Measurements from ENCODE around the gene CELF4.

Gene CELF4

DNA sequence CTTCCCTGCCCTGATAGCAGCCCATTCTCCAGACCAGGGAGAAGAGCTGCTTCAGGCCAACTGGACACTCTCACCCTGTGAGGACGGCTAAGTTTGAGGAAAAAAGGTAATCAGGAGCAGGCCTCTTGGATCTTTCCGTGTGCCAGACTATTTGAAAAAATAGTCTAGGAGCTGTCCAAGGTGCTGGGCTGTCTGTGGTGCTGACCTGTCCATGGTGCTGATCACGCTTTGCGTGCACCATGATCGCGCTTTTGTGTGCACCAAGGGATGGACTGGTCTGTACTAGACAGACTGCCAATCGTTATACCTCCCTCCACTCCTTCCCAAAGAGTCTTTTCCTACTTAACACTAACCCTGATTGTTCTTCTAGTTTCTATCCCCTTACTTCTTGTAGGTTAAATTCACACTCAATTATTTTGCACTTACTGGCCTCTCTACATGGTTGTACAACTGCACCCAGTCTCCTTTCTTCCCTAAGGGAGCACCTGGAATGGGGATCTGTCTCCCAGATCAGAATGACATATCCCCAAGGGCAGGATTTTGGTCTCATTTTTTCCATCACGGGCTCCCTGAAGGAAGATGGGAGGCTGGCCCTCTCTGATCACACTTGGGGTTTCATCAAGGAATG lies 295.4 kb downstream of the CELF4 start:
- Mint-ChIP-seq H3K4me3 (no peak overlapping the region), H3K4me1 (ENCODE audit: low read depth) (no peaks in the 10 kb centered on the region), H3K27me3 (ENCODE audit: low read depth) (peaks cover 6% of the 10 kb centered on the region), H3K27ac (no peak overlapping the region), H3K9me3 (peaks cover 5% of the 10 kb centered on the region), H3K36me3 (ENCODE audit: low read depth) (no peaks in the 10 kb centered on the region)

DNA sequence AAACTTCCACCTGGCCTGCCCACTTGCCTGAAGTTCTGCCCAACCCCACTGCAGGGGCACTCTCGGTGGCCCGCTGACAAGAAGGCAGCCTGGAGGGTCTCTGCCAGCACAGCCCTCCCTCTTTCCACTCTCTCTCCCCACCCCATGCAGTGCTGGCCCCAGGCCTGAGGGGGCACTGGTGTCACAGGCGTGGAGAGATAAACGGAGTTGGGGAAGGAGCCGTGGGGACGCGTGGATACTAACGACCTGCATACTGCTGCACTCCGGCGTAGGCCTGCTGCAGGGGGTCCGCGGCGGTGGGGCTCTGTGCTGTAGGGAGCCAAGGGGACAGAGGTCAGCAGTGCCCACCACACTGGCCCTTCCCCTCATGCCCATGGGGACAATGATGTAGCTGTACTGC lies 299.3 kb downstream of the CELF4 start:
- no peaks in the 10 kb centered on the region for H3K4me1 Mint-ChIP-seq (ENCODE audit: low read depth)
- H3K27me3 Mint-ChIP-seq (ENCODE audit: low read depth): no peaks in the 10 kb centered on the region
- no peak overlapping the region for H3K4me3 Mint-ChIP-seq
- peaks cover 5% of the 10 kb centered on the region for H3K9me3 Mint-ChIP-seq
- H3K36me3 Mint-ChIP-seq (ENCODE audit: low read depth): no peaks in the 10 kb centered on the region
- H3K27ac Mint-ChIP-seq: no peak overlapping the region

DNA sequence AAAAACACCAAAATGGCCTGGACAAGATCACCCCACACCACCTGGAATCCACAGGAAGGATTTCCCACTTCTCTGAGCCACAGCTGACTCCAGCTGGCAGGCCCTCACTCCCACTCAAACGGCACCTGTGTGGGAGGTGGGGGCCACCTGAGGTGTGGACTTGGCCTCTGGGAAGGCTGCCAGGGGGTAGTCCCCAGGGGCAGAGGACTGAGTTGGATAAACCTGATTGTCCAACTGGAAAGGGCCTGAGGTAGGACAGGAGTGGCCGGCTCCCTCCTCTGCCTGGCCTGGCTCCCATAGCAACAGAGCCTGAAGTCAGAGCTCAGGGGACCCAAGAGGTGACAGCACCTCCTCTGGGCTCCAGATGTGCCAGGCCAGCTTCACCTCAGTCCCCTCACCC lies 300.2 kb downstream of the CELF4 start:
- no peak overlapping the region for H3K27ac Mint-ChIP-seq
- no peak overlapping the region for H3K4me3 Mint-ChIP-seq
- no peaks in the 10 kb centered on the region for H3K4me1 Mint-ChIP-seq (ENCODE audit: low read depth)
- H3K36me3 Mint-ChIP-seq (ENCODE audit: low read depth): no peaks in the 10 kb centered on the region
- H3K27me3 Mint-ChIP-seq (ENCODE audit: low read depth): no peaks in the 10 kb centered on the region
- peaks cover 4% of the 10 kb centered on the region for H3K9me3 Mint-ChIP-seq

DNA sequence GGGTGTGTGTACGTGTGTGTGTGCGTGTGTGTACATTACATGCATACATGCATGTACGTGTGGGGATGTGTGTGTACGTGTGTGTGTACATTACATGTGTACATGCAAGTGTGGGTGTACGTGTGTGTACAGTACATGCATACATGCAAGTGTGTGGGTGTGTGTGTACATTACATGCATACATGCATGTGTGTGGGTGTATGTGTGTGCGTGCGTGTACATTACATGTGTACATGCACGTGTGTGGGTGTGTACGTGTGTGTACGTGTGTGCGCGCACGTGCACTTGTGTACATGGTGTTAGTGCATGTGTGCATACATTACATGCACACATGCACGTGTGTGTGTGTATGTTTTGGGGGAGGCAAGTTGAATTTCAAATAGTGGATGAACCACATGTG lies 300.6 kb downstream of the CELF4 start:
- Mint-ChIP-seq H3K27ac (no peak overlapping the region), H3K36me3 (ENCODE audit: low read depth) (no peaks in the 10 kb centered on the region), H3K4me1 (ENCODE audit: low read depth) (no peaks in the 10 kb centered on the region), H3K27me3 (ENCODE audit: low read depth) (no peaks in the 10 kb centered on the region), H3K9me3 (no peaks in the 10 kb centered on the region), H3K4me3 (no peak overlapping the region)

DNA sequence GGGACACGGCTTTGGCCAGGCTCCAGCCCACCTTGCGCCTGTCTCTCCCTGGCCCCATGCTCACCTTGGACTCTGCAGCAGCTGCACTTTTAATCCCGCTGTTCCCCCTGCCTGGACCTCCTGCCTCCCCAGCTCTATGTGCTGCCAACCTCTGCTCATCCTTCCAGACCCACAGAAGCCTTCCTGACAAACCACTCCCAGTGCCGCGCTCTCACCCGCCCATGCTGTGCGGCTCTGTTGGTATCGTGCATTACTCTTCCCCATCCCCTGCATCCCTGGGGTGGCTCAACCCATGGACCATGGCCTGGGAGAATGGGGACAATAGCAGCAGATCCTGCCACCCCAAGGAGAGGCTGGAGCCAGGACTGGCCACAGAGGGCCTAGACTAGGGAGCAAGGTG lies 303.6 kb downstream of the CELF4 start:
- Mint-ChIP-seq H3K27me3 (ENCODE audit: low read depth) (peaks cover 4% of the 10 kb centered on the region), H3K4me1 (ENCODE audit: low read depth) (no peaks in the 10 kb centered on the region), H3K9me3 (no peaks in the 10 kb centered on the region), H3K36me3 (ENCODE audit: low read depth) (no peaks in the 10 kb centered on the region), H3K4me3 (no peak overlapping the region), H3K27ac (no peak overlapping the region)

DNA sequence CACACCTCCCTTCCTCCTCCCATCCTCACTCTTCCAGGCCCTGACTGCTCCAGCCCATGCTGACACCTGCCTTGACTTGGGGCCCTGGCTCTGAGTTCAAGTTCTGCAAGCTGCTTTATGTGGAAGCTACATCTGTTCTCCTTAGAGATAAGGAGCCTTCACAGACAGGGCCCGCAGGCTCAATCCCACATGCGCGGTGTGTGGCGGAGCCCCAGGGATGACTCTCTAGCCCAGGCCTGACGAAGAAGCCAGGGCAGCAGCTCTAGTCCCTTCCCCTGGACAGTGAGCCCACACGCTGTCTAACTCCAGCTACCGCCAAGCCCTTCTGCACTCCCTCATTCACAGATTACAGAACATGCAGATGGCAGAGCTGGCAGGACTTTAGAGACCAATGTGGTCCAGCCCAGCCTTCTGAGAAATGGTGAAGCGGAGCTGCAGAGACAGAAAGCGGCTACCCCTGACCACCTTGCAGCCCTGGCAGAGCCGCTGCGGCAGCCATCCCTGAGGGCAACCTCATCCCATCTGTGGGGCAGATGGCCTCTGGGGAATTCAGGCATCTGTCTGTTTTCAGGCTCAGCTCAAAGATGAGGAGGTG lies 304.3 kb downstream of the CELF4 start:
- Mint-ChIP-seq H3K27me3 (ENCODE audit: low read depth) (peaks cover 4% of the 10 kb centered on the region), H3K9me3 (no peaks in the 10 kb centered on the region), H3K36me3 (ENCODE audit: low read depth) (no peaks in the 10 kb centered on the region), H3K4me3 (no peak overlapping the region), H3K4me1 (ENCODE audit: low read depth) (no peaks in the 10 kb centered on the region), H3K27ac (no peak overlapping the region)

DNA sequence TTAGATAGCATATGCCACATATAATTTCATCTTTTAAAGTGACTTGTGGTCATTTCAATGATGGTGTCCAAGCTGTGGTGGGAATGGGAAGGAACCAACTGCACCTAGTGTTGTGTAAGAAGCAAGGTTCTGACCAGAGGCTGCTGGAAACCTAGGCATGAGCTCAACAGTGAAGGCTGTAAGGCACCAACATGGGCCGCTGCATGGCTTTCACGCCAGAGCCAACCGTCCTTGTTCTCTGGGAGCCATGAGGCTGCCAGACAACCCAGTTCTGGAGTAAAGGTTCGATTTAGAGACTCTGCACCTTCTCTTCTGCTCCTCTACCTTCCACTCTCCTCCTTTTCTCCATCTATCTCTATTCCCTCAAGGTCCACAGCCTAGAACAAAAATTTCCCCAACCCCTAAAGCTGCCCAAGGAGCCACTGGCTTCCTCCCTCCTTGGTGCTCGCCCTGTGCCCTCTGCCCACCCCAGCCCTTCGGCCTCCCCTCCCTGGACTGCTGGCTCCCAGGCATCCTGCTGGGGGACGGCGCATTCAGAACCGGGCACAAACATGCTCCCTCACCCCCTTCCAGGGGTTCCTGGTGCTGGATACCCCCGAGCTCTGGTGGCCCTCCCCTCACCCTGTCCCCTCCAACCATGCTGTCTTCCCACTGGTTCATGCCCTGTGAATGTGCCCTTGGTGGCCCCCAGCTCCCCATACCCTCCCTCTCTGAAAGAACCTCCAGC lies 305.1 kb downstream of the CELF4 start:
- H3K36me3 Mint-ChIP-seq (ENCODE audit: low read depth): no peaks in the 10 kb centered on the region
- H3K4me3 Mint-ChIP-seq: no peak overlapping the region
- no peaks in the 10 kb centered on the region for H3K9me3 Mint-ChIP-seq
- H3K4me1 Mint-ChIP-seq (ENCODE audit: low read depth): no peaks in the 10 kb centered on the region
- peaks cover 10% of the 10 kb centered on the region for H3K27me3 Mint-ChIP-seq (ENCODE audit: low read depth)
- H3K27ac Mint-ChIP-seq: no peak overlapping the region

DNA sequence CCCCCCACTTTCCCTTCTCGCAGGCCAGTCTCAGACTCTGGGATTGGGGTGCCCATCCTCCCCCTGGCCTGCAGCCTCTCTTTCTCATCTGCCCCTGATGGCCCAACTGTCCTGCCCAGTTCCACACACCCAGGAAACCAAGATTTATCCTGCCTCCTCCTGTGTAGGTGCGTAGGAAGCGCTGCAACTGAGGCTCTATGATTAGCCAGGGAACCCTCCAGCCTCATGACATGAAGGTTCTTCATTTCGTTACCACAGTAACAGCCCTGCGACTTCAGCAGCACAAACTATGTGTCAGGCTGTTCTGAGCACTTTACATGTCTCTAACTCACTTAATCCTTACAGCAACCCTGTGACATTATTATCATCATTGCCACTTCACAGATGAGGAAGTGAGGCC lies 305.9 kb downstream of the CELF4 start:
- Mint-ChIP-seq H3K4me1 (ENCODE audit: low read depth) (no peaks in the 10 kb centered on the region), H3K9me3 (no peaks in the 10 kb centered on the region), H3K36me3 (ENCODE audit: low read depth) (no peaks in the 10 kb centered on the region), H3K27me3 (ENCODE audit: low read depth) (peaks cover 19% of the 10 kb centered on the region), H3K4me3 (no peak overlapping the region), H3K27ac (no peak overlapping the region)

DNA sequence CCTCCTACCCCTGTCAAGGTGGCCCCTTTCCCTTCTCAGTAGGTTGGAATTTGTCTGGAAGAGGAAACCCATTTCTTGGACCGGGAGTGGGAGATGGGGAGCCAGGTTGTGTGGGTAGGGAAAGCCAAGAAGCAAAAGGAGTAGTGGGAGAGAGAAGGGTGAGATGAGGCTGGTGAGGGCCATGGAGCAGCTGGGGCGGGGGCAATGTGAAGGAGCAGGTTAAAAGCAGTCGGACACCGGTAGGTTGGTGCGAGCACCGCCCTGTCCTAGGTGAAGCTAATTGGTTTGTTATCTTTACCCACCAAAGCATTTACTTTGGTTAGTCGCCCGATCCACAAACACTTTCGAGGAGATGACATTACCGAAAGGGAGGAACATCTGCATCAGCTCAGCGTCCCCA lies 306.8 kb downstream of the CELF4 start:
- Mint-ChIP-seq H3K4me1 (ENCODE audit: low read depth) (no peaks in the 10 kb centered on the region), H3K36me3 (ENCODE audit: low read depth) (no peaks in the 10 kb centered on the region), H3K9me3 (no peaks in the 10 kb centered on the region), H3K4me3 (no peak overlapping the region), H3K27ac (no peak overlapping the region), H3K27me3 (ENCODE audit: low read depth) (peaks cover 22% of the 10 kb centered on the region)

DNA sequence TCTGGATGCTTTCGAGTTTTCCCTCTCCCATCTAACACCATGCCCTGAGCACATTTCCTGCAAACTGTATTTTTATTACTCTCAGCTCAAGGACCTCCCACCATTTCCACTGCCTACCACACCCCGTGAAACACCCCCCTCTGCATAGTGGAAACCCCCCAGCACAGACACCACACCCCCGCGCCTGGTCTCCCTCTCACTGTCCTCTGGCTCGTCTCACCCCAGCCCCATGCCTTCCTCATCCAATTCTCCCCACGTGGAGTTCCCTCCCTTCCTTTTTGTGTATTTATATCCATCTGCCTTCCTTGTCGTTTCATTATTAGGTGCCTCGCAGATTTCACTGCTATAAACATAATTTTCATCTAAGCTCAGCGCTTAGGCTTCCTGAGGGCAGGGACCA lies 307.5 kb downstream of the CELF4 start:
- H3K27me3 Mint-ChIP-seq (ENCODE audit: low read depth): peaks cover 22% of the 10 kb centered on the region
- H3K4me1 Mint-ChIP-seq (ENCODE audit: low read depth): no peaks in the 10 kb centered on the region
- H3K4me3 Mint-ChIP-seq: no peak overlapping the region
- no peaks in the 10 kb centered on the region for H3K9me3 Mint-ChIP-seq
- no peaks in the 10 kb centered on the region for H3K36me3 Mint-ChIP-seq (ENCODE audit: low read depth)
- H3K27ac Mint-ChIP-seq: no peak overlapping the region

DNA sequence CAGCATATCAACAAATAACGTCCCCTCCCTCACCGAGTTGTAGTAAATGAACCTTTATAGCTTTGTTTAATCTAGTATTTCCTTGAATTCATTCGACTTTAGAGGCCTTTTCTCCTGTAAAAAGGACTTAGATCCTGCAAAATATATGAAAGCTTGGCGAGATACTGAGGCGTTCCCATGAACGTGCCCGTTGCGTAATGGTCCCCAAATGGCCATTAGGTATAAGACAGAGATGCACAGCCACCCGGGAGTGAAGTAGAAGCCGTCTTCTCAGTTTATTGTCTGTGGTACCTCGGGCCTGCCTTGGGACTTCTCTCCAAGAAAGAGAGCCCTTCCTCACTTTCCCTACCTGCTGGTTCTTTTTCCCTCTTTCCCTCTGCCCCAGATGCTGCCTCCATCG lies 310.6 kb downstream of the CELF4 start:
- Mint-ChIP-seq H3K4me1 (ENCODE audit: low read depth) (no peaks in the 10 kb centered on the region), H3K27me3 (ENCODE audit: low read depth) (peaks cover 38% of the 10 kb centered on the region), H3K4me3 (no peak overlapping the region), H3K36me3 (ENCODE audit: low read depth) (no peaks in the 10 kb centered on the region), H3K27ac (no peak overlapping the region), H3K9me3 (no peaks in the 10 kb centered on the region)

DNA sequence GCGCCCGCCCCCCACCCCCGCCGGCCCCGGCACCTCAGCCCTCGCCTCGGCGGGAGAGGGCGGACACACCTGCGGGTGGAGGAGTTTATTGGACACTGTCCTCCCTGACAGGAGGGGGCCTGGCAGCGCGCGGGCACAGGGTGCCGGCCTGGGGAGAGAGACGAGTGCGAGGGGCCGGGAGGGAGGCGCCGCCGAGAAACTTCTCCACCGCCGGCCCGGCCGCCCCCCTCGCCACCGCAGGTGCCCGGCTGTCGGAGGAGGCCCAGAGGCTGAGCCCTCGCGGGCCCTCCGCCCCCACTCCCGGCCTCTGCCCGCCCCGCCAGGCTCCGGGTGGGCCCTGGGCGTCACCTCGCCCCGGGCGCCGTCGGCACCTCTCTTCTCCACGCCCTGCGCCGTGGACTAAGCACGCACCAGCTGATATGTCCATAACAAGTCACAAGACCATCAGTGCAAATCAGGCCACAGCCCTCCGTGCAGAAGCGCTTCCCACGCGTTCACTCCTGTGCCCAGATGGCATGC lies 311.3 kb downstream of the CELF4 start:
- H3K27ac Mint-ChIP-seq: no peak overlapping the region
- no peaks in the 10 kb centered on the region for H3K36me3 Mint-ChIP-seq (ENCODE audit: low read depth)
- no peaks in the 10 kb centered on the region for H3K4me1 Mint-ChIP-seq (ENCODE audit: low read depth)
- no peak overlapping the region for H3K4me3 Mint-ChIP-seq
- no peaks in the 10 kb centered on the region for H3K9me3 Mint-ChIP-seq
- peaks cover 38% of the 10 kb centered on the region for H3K27me3 Mint-ChIP-seq (ENCODE audit: low read depth)

DNA sequence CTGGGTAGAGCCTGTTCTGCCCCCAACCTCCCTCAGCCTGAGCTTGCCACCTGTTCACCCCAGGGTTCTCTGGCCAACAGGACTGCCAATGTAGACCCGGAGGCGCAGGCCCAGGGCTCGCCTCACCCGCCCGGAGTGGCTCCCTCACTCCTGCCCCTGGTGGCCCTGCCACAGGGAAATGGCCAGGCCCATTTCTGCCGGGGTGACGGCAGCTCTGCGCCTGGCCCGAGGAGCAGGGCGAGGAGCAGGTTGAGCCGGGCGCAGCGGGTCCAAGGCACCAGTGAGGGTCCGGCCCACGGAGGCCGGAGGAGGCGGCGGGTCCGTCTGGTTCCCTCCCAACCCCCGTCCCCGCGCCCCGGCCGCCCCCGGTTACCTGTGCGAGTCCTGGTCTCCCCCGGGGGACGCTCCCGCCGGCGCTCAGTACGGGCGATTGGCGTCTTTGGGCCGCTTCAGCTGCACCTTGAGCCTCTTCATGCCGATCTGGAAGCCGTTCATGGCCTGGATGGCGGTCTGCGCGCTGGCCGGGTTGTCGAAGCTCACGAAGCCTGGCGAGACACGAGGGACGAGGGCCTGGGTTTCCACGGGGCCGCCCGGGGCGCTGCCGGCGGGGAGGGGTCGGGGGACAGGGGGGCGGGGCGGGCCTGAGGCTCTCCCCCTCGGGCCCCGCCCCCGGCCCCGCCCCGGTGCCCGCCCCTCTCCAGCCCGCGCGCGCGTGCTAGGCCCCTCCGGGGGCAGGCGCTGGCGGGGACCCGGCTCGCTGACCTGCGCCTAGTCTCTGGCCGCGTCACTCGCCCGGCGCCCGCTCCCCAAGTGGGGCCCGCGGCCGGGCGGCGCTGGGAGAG lies 312.0 kb downstream of the CELF4 start:
- no peaks in the 10 kb centered on the region for H3K4me1 Mint-ChIP-seq (ENCODE audit: low read depth)
- H3K36me3 Mint-ChIP-seq (ENCODE audit: low read depth): no peaks in the 10 kb centered on the region
- H3K27me3 Mint-ChIP-seq (ENCODE audit: low read depth): peaks cover 38% of the 10 kb centered on the region
- H3K9me3 Mint-ChIP-seq: no peaks in the 10 kb centered on the region
- H3K27ac Mint-ChIP-seq: no peak overlapping the region
- no peak overlapping the region for H3K4me3 Mint-ChIP-seq

DNA sequence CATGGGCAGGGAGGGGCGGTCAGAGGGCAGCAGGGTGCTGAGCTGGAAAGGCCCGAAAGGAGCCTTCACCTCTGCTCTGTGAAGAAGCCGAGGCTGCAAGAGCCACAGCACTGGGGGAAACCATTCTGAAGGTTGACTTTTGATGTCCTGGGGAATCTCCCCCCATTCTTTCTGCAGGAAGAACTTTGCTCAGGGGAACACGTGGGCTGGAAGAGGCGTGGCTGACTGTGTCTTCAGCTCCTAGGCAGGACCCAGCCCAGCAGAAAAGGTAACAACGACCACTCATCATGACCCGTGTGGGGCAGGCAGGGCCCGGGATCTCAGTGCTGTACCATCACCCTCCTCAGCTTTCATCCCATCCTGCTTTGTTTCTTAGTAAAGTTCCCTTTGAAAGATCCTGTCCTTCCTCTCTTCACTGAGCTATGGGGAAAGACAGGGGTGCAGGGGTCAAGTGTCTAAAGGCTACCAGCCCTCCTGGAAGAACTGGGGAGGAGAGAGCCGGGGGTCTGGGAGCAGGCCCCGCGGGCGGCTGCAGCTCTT lies 312.7 kb downstream of the CELF4 start:
- Mint-ChIP-seq H3K27ac (no peak overlapping the region), H3K4me3 (no peak overlapping the region), H3K4me1 (ENCODE audit: low read depth) (no peaks in the 10 kb centered on the region), H3K27me3 (ENCODE audit: low read depth) (peaks cover 38% of the 10 kb centered on the region), H3K9me3 (no peaks in the 10 kb centered on the region), H3K36me3 (ENCODE audit: low read depth) (no peaks in the 10 kb centered on the region)
